Loucy (cell line): Measurements from ENCODE around the gene GJB6.

ENCODE experiments used
- H2AFZ ChIP-seq: fragments of 200-600 bp; sonication (generic); 2 replicates; pipeline ENCODE4 v1.6.0; 2016; ENCODE audit warnings: antibody characterized with exemption, mild to moderate bottlenecking, low read length, moderate library complexity
- H3F3A ChIP-seq: fragments of 200-600 bp; 2 replicates; pipeline ENCODE4 v1.6.0; 2016; ENCODE audit warnings: antibody characterized with exemption, low read depth, mild to moderate bottlenecking
- H3K27me3 ChIP-seq: fragments of 200-600 bp; sonication (generic); 2 replicates; pipeline ENCODE4 v1.6.1; 2014; ENCODE audit warnings: low read length, mild to moderate bottlenecking; ENCODE audit not compliant: insufficient read depth, poor library complexity, severe bottlenecking
- H3K36me3 ChIP-seq: fragments of 200-600 bp; sonication (generic); 2 replicates; pipeline ENCODE4 v1.6.1; 2016; ENCODE audit warnings: low read length; ENCODE audit not compliant: insufficient read depth
- H3K4me1 ChIP-seq: fragments of 200-600 bp; sonication (generic); 2 replicates; pipeline ENCODE4 v1.5.1; 2014; ENCODE audit warnings: low read length, mild to moderate bottlenecking; ENCODE audit not compliant: insufficient read depth, poor library complexity, severe bottlenecking
- H3K4me2 ChIP-seq: fragments of 200-600 bp; sonication (generic); 2 replicates; pipeline ENCODE4 v1.6.0; 2014; ENCODE audit warnings: antibody characterized with exemption, low read length, low read depth, mild to moderate bottlenecking; ENCODE audit not compliant: poor library complexity, severe bottlenecking
- H3K4me3 ChIP-seq: fragments of 200-600 bp; sonication (generic); 2 replicates; pipeline ENCODE4 v1.5.1; 2014; ENCODE audit warnings: low read length, mild to moderate bottlenecking, mixed read lengths; ENCODE audit not compliant: poor library complexity, severe bottlenecking
- H3K79me2 ChIP-seq: fragments of 200-600 bp; sonication (generic); 2 replicates; pipeline ENCODE4 v1.6.1; 2014; ENCODE audit warnings: low read length; ENCODE audit not compliant: insufficient read depth
- H3K9ac ChIP-seq: fragments of 200-600 bp; sonication (generic); 2 replicates; pipeline ENCODE4 v1.6.0; 2014; ENCODE audit warnings: mild to moderate bottlenecking, low read depth, low read length, moderate library complexity; ENCODE audit not compliant: poor library complexity, severe bottlenecking
- H3K9me2 ChIP-seq: fragments of 200-600 bp; sonication (generic); replicated peaks from 2 replicates; pipeline ENCODE4 v1.6.1; 2016; ENCODE audit warnings: low read depth, low read length, mixed read lengths
- H3K9me3 ChIP-seq: fragments of 200-600 bp; sonication (generic); 2 replicates; pipeline ENCODE4 v1.6.1; 2014; ENCODE audit warnings: mild to moderate bottlenecking, antibody characterized with exemption, low read length, low read depth; ENCODE audit not compliant: insufficient read depth
- H4K20me1 ChIP-seq: fragments of 200-600 bp; sonication (generic); 2 replicates; pipeline ENCODE4 v1.6.0; 2014; ENCODE audit warnings: antibody characterized with exemption, low read length, mild to moderate bottlenecking; ENCODE audit not compliant: insufficient read depth, poor library complexity, severe bottlenecking
- CTCF ChIP-seq: fragments of 200-600 bp; sonication (generic); conservative IDR thresholded peaks from 2 replicates; pipeline ENCODE4 v1.5.1; 2014; ENCODE audit warnings: mild to moderate bottlenecking, antibody characterized with exemption, low read length
- EZH2phosphoT487 ChIP-seq: fragments of 200-600 bp; IDR thresholded peaks from 2 replicates; pipeline ENCODE4 v1.6.1; 2018; ENCODE audit warnings: antibody characterized with exemption, mild to moderate bottlenecking, moderate library complexity, borderline replicate concordance

The GJB6 gene

DNA sequence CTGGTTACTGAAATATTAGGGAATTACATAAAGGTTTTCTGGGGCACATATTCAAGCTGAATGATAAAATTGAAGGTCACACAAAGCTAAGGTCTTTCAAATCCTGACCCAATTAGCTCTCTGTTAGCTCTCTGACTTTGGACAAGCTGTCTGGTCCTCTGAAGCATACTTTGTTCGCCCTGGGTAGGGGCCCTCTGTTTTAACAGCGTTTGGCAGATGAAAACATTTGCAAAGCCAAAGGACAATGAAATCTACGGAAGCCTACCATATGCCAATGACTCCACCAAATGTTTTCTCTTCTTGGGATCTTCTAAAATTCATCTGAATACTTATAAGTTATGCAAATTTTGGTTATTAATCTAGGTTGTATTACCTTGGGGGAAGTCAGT lies 56.7 kb downstream of the GJB6 start:
- Histone ChIP-seq H3K4me3 (no peak overlapping the region), H3K4me2 (no peak overlapping the region), H3K4me1 (no peaks in the 10 kb centered on the region), H4K20me1 (no peaks in the 10 kb centered on the region), H3F3A (no peaks in the 10 kb centered on the region), H3K9me2 (no peaks in the 10 kb centered on the region), H3K79me2 (no peaks in the 10 kb centered on the region), H3K9ac (no peak overlapping the region), H3K36me3 (no peaks in the 10 kb centered on the region), H3K9me3 (no peaks in the 10 kb centered on the region), H2AFZ (no peak overlapping the region), H3K27me3 (no peaks in the 10 kb centered on the region)
- TF ChIP-seq CTCF (no peak), EZH2phosphoT487 (no peak)

DNA sequence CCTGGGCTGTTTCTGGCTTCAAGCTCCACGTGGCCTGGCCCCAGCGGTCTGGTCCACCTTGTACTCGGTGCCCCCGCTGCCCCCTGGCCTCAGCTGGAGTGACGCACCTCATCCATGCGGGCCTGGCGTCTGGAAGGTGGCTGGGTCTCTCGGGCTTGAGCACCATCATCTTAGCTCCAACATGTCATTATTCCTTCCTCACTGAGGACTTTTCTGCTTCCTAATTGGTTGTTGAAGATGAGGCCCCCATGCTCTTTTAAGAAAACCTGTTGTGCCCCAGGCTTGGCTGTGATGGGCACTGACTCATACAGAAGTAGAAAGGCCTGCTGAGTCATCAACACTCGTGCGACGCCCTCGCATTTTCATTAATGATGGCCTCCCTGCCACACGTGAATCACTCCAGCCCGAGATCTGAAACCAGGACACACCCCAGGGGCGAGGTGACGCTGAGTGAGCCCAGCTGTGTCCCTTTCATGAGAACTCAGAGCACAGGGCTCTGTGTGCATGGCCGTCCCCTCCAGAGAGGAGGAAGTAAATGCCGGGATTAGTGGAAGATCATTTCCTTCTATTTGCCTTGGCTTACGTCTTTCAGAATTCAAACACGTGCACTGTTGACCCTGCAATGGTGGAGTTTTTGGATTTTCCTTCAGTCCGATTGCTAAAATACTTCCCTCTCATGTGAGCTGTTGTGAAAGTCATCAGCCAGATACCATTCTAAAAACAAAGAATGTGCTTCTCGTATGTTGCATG lies 57.3 kb downstream of the GJB6 start:
- Histone ChIP-seq H3K9ac (no peak overlapping the region), H3F3A (no peaks in the 10 kb centered on the region), H3K27me3 (no peaks in the 10 kb centered on the region), H3K4me3 (no peak overlapping the region), H3K9me2 (no peaks in the 10 kb centered on the region), H3K4me1 (no peaks in the 10 kb centered on the region), H3K79me2 (no peaks in the 10 kb centered on the region), H4K20me1 (no peaks in the 10 kb centered on the region), H3K9me3 (no peaks in the 10 kb centered on the region), H3K36me3 (no peaks in the 10 kb centered on the region), H3K4me2 (no peak overlapping the region), H2AFZ (no peak overlapping the region)
- TF ChIP-seq CTCF: no peak
- no peak for TF ChIP-seq EZH2phosphoT487

- Histone ChIP-seq H3K79me2 (no peaks in the 10 kb centered on the region), H3K9me3 (no peaks in the 10 kb centered on the region), H3K27me3 (no peaks in the 10 kb centered on the region), H3K36me3 (no peaks in the 10 kb centered on the region), H3K9me2 (no peaks in the 10 kb centered on the region), H3K4me3 (no peak overlapping the region), H4K20me1 (no peaks in the 10 kb centered on the region), H3K4me2 (no peak overlapping the region), H3F3A (no peaks in the 10 kb centered on the region), H3K4me1 (no peaks in the 10 kb centered on the region), H3K9ac (no peak overlapping the region), H2AFZ (no peak overlapping the region)
- no peak for TF ChIP-seq EZH2phosphoT487
Observed at GRCh38 chr13:20173116-20173746, 58.9 kb downstream of the GJB6 start.
